HK-2 (cell line): ENCODE measurements around the gene SFR1.

Experiments used
- DNase-seq: peaks from one replicate; pipeline ENCODE4 v3.0.0-alpha.2; 2018; ENCODE audit not compliant: unreplicated experiment

SFR1 gene

GRCh38 chr10:104121485-104122224 lies at the start of gene SFR1:
Gene SFR1 (plus strand): TSS chr10:104122171. CDS start chr10:104122184, 13 bp downstream.
- DNase-seq, result peak; percentile 100

DNA sequence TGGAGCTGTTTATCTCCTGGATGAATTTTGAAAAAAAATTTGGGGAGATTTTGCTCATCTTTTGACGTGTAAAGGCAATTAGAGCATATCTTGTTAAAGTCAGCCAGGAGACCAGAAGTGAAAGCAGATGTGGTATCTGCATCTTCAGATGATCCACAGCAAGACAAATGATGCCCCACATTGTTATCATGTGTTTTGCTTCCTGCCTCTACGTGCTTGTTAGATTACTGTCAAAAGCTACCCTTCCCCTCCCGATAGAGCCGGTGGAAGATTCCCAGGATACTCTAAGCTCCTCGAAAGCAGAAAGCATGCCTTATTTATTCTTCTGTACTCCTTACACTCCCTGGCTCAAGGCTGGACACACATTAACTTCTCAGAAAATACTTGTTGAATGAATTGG lies 49.2 kb upstream of the SFR1 start:
- DNase-seq, result no peak

- DNase-seq, result no peak
These were observed 47.5 kb upstream of the SFR1 start for GRCh38 chr10:104074505-104074904.

DNA sequence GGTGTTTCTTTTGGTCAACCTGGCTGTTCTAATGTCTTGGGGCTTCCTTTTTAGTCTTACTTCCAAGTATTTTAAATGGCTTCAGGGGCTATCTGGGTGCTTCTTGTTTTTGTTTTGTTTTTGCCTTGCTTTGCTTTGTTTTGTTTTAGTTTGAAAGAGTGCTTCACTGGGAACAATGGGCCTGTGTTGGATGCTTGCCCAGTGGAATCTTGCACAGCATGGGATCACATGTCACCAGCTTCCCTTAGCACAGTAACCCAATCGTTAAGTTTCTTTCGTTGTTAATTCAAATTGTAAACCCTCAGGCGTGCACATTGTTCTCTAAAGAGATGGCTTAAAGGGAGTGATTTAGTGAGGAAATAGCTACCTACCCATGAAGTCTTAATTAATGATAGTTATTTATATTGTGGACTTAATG lies 45.2 kb upstream of the SFR1 start:
- no peak for DNase-seq

DNA sequence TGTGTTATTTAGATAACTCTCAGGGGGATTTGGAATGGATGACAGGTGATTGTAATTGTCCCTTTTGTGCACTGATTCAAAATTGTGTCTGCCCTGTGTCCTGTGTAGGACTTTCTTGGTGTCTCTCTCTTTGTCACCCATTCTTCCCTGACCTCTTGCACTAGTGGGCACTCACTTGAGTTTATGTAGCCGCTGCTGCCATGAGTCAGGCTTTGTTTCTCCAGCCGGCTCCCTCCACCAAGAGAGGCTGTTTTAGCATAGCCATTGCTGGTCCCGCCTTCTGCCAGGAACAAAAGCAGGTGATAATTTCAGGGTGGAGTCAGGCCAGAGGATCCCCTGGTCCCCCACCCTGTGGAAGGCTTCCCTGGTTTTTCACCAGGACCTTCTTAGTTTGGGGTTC lies 44.7 kb upstream of the SFR1 start:
- no peak for DNase-seq

DNA sequence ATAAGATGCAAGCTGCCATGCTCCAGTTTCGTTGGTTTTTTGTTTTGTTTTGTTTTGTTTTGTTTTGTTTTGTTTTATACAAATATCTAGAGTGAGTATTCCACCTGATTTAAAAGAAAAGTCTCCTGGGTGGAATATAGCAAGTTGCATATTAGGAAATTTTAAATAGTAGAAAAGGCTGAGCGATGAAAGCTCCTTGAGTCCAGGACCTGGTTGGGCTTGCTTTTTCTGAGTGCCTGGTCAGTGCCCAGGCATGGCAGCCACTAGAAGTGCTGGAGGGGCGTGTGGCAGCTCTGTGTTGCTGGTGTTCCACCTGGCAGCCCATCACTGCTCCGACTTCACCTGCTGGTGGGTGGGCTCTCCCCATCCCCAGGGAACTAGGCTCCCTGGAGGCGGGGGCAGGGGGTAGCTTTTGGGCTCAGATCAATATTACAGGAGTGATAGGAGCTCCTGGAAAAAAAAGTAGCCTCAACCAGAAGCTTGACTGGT lies 44.3 kb upstream of the SFR1 start:
- DNase-seq, result no peak

DNA sequence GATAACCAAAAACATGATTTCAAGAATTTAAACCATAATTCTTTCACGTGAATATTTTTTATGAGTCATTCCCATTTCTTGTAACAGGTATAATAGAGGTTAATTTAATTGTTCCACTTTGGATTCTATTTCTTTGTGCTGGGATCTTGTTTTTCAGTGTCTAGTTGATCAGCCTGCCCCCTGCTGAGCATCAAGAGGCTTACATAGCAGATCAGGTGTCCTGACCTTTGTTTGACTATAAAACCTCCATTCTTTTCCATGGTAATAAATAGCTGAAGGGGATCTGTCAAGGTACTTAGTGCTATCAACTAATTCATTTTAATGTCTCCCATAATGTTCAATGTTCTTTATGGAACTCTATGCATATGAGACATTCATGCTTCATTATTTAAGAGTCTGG lies 41.2 kb upstream of the SFR1 start:
- no peak for DNase-seq

GRCh38 chr10:104081998-104082397 lies 40.0 kb upstream of the SFR1 start:
- DNase-seq, result no peak

DNA sequence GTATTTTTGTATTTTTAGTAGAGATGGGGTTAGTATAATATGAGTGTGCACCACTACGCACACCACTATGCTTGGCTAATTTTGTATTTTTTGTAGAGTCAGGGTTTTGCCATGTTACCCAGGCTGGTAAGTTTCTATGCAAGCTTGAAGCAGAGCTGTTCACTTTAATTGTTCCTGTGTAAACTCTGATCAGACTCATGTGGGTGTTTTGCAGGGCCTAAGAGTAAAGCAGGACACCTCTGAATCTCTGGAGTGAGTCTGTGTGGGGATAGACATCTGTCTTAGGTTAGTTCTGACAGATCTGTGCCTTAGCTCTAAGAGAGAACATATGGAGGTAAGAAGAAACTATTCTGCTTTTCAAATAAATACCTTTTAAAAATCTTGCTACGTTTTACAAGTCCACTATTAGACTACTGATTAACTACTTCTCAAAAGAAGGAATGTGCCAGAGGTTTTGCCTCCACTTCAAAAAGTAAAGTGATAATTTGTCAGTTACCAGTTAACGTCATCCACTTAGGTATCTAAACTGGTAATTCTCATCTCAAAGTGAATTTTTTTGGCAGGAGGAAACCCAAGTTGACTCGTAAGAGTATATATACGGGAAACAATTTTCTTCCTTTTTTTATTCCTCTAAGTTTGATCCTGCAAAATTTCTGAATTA lies 37.4 kb upstream of the SFR1 start:
- no peak for DNase-seq

- no peak for DNase-seq
These were observed 36.1 kb upstream of the SFR1 start, which contains the start of gene COL17A1 for GRCh38 chr10:104085801-104086400. Gene COL17A1 (minus strand): TSS chr10:104085880. CDS start chr10:104080673, 5,207 bp downstream.

GRCh38 chr10:104088239-104088638 lies 33.7 kb upstream of the SFR1 start:
- DNase-seq, result no peak

- no peak for DNase-seq
These were observed 32.4 kb upstream of the SFR1 start for GRCh38 chr10:104089621-104090020.

DNA sequence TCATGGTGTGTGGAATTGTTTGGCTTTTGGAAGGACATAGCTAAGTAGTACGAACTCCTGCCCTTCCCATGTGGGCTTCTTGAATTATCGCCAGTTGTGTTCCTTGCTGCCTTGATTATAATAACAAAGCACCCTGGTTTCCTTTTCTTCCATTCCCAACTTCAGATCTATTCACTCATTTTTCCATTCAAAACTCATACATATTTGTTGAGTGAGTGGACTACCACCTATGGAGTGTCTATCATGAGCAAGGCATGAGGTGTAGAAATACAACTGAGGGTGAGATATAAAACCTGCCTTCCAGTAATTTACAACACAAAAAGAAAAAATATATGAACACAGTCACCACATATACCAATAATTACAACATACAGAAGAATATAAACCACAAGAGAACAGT lies 31.4 kb upstream of the SFR1 start:
- DNase-seq, result no peak

DNA sequence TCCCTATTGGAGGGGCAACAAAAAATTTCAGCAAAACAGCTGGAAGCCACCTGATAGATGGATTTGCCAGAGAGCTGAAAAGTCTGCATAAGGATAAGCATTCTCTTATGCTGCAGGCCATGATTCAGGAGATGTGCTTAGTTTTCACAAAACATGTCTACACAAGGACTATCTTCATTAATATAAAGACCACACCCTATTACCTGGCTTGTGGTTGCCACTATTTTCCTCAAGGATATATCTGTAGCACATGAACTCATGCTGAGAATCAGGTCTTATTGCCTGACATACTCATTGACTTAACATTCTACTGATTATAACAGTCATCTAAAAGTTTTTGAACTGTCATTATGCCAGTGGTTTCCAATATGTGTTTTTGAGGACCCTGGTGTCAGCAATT lies 29.2 kb upstream of the SFR1 start:
- DNase-seq, result no peak

- no peak for DNase-seq
These were observed 25.3 kb upstream of the SFR1 start for GRCh38 chr10:104096692-104097091.

DNA sequence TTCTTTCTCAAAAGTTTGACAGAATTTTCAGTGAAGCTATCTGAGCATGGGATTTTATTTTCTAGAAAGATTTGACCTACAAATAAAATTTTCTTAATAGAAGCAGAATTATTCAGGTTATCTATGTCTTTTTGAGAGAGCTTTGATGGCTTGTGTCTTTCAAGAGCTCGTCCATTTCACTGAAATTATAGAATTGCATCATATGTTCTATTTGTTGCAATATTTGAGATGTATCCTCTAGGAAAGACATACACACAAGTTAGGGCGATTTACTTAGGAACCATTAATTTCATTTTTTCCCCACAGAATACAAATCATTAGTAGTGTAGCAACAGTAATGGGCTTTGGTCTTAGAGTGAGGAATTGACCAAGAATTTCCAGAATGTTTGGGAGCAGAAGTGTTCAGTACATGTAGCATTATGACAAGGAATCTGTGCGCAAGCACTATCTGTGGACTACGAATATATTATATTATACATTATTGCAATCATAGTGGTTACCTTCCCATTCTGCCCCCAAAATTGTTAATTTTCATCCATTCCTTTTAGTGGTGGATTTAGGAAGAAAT lies 23.5 kb upstream of the SFR1 start:
- no peak for DNase-seq

GRCh38 chr10:104099269-104099668 lies 22.7 kb upstream of the SFR1 start:
- DNase-seq, result no peak

- DNase-seq, result no peak
These were observed 22.0 kb upstream of the SFR1 start for GRCh38 chr10:104099941-104100340.

DNA sequence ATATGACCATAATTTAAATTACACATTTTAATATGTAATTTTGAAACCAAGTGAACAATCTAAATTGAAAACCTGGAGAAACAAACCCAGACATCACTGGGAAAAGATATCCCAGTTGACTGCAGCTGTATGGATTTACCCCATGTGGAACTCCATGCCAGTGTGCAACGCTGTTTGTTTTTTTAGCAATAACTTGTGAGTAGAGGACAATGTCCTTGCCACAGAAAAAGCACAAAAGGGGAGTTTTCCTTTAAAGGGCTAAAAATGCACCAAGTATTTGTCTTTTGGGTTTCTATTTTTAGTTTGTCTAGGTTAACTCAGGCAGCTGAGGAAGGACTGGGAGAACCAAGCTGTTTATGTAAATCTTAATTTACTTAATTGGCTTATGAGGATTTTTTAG lies 21.2 kb upstream of the SFR1 start:
- DNase-seq, result no peak

- DNase-seq, result no peak
These were observed 20.1 kb upstream of the SFR1 start for GRCh38 chr10:104101902-104102301.

- no peak for DNase-seq
These were observed 18.0 kb upstream of the SFR1 start for GRCh38 chr10:104103956-104104355.

DNA sequence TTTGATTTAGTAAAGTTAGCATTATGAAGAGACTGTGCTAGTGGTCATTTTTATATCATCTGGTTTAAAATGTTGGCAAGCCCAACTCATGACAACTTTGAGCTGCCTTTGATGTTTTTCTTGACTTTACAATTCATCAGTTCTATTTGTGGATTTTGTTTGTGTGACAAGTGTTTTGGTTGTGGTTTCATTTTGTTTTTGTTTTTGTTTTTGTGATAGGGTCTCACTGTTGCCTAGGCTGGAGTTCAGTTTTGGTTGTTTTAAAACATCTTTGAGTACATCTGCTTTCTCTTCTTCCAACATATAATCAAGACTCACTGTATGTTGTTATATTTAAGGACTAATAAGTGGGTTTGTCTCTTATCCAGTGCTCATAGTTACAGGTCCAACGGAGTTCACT lies 17.6 kb upstream of the SFR1 start:
- DNase-seq, result no peak

GRCh38 chr10:104104926-104105325 lies 17.0 kb upstream of the SFR1 start:
- DNase-seq, result no peak
